Peyer's patch (tissue), 4 donors: ENCODE data around the gene COQ8A. TPM values are rescaled to one million over a fixed set of nuclear protein-coding genes. Genes with fewer than 3 reads are reported as not detected.

Experiments used
- DNase-seq, 3 donors: peaks; one replicate each; pipeline ENCODE4 v3.0.0-alpha.2; 2017 to 2019
- H3K27ac ChIP-seq, 4 donors: fragments of 200-600 bp; sonication (generic); one replicate each; pipeline ENCODE4 v1.5.1; 2016 to 2019
- H3K27me3 ChIP-seq, 2 donors: fragments of 200-600 bp; sonication (generic); one replicate each; pipeline ENCODE4 v1.5.1; 2019
- H3K36me3 ChIP-seq, 3 donors: fragments of 200-600 bp; sonication (generic); one replicate each; pipeline ENCODE4 v1.5.1; 2016 to 2019
- H3K4me1 ChIP-seq, 4 donors: fragments of 200-600 bp; sonication (generic); one replicate each; pipeline ENCODE4 v1.5.1; 2016 to 2019
- H3K4me3 ChIP-seq, 4 donors: fragments of 200-600 bp; sonication (generic); 1 replicate in 3 of 4; 2 replicates in 1 of 4; pipeline ENCODE4 v1.5.1; 2016 to 2019; ENCODE audit warnings: mild to moderate bottlenecking in 1 of 4
- H3K9me3 ChIP-seq, 4 donors: fragments of 200-600 bp; sonication (generic); one replicate each; pipeline ENCODE4 v1.5.1; 2016 to 2019; ENCODE audit warnings: mild to moderate bottlenecking in 1 of 4
- CTCF ChIP-seq, 6 experiments: fragments of 450-650 bp in 4 of 6; fragments of 200-600 bp in 2 of 6; sonication (generic) in 1 of 6; IDR thresholded peaks; one replicate each; pipeline ENCODE4 v1.5.1; 2017 to 2019; ENCODE audit warnings: antibody characterized with exemption in 6 of 6, mild to moderate bottlenecking in 3 of 6, moderate library complexity in 1 of 6
- POLR2A ChIP-seq, 2 donors: fragments of 450-650 bp; IDR thresholded peaks; one replicate each; pipeline ENCODE4 v1.5.1; 2017; ENCODE audit warnings: antibody characterized with exemption in 2 of 2, mild to moderate bottlenecking in 2 of 2, moderate library complexity in 2 of 2
- small RNA-seq, 2 donors: library from RNA; depleted of rRNA; stranded (forward); fragments of <200 nt; gene quantifications; one replicate each; pipeline ENCODE3, GENCODE V24; 2016
- total RNA-seq, 4 donors: library from RNA; depleted of rRNA; stranded (reverse); fragments of >200 nt; gene quantifications; one replicate each; pipeline ENCODE4 v1.1.0, GENCODE V29; 2016

Gene COQ8A
- total RNA-seq, 4 donors from 2014 or later = 25.2 to 108 (median 48.3) TPM

GRCh38 chr1:227032396-227032795 lies 92.3 kb downstream of the COQ8A start:
- Histone ChIP-seq H3K27me3 (no peaks in the 10 kb centered on the region), H3K9me3 (no peaks in the 10 kb centered on the region), H3K27ac (no peak overlapping the region), H3K36me3 (peaks cover 0 to 52% (median 0%) of the 10 kb centered on the region in 3 donors), H3K4me3 (no peak overlapping the region), H3K4me1 (no peaks in the 10 kb centered on the region)
- no peak for TF ChIP-seq CTCF (IDR thresholded peaks at IDR 0.05)
- no peak for TF ChIP-seq POLR2A (IDR thresholded peaks at IDR 0.05)
- no peak for DNase-seq

GRCh38 chr1:227033880-227034279 lies 93.8 kb downstream of the COQ8A start:
- H3K9me3 ChIP-seq = no peaks in the 10 kb centered on the region
- H3K27me3 ChIP-seq = no peaks in the 10 kb centered on the region
- H3K4me3 ChIP-seq = no peak overlapping the region
- no peak for TF ChIP-seq CTCF (IDR thresholded peaks at IDR 0.05)
- no peak for TF ChIP-seq POLR2A (IDR thresholded peaks at IDR 0.05)
- H3K36me3 ChIP-seq = peaks cover 0 to 46% (median 0%) of the 10 kb centered on the region in 3 donors
- H3K4me1 ChIP-seq = no peaks in the 10 kb centered on the region
- no peak for DNase-seq
- no peak overlapping the region for H3K27ac ChIP-seq

GRCh38 chr1:227035316-227035715 lies 95.2 kb downstream of the COQ8A start:
- DNase-seq = no peak
- Histone ChIP-seq H3K36me3 (peaks cover 0 to 37% (median 0%) of the 10 kb centered on the region in 3 donors), H3K9me3 (no peaks in the 10 kb centered on the region), H3K27me3 (no peaks in the 10 kb centered on the region), H3K27ac (no peak overlapping the region), H3K4me3 (no peak overlapping the region), H3K4me1 (no peaks in the 10 kb centered on the region)
- no peak for TF ChIP-seq CTCF (IDR thresholded peaks at IDR 0.05)
- TF ChIP-seq POLR2A (IDR thresholded peaks at IDR 0.05) = no peak

- Histone ChIP-seq H3K27me3 (no peaks in the 10 kb centered on the region), H3K4me1 (no peaks in the 10 kb centered on the region), H3K9me3 (no peaks in the 10 kb centered on the region), H3K4me3 (no peak overlapping the region), H3K36me3 (peaks cover 0 to 22% (median 0%) of the 10 kb centered on the region in 3 donors), H3K27ac (no peak overlapping the region)
- TF ChIP-seq POLR2A (IDR thresholded peaks at IDR 0.05) (no peak), CTCF (IDR thresholded peaks at IDR 0.05) (no peak)
- no peak for DNase-seq
Measured at GRCh38 chr1:227037121-227037520, 97.0 kb downstream of the COQ8A start.

Small RNA genes lying within 50 kb of the gene (small RNA-seq; reads per million reads assigned to genes)
- 0 reads per million in 2 donors for gene AL353689.1

Other genes starting within 250 kb of the COQ8A start
- 10 to 100 TPM in 3 of 4 donors, 1 to 10 TPM in 1; 9.5 to 36.3 (median 23.0) TPM for gene ITPKB, start 201.0 kb upstream of the COQ8A start, total RNA-seq
- 10 to 100 TPM; 31.4 to 57.8 (median 39.1) TPM for gene PSEN2, start 69.7 kb upstream of the COQ8A start, total RNA-seq